ENCODE results near the gene AAMDC. TPM values are rescaled to one million over a fixed set of nuclear protein-coding genes. Genes with fewer than 3 reads are reported as not detected.
"Not testable (repeated sequence)": the region's sequence is repeated elsewhere in the genome, so short reads cannot be mapped to it uniquely, and the experiment has no call there.

The AAMDC gene
- total RNA-seq, 1 experiment from 2014 or later, result 15.7 TPM

DNA sequence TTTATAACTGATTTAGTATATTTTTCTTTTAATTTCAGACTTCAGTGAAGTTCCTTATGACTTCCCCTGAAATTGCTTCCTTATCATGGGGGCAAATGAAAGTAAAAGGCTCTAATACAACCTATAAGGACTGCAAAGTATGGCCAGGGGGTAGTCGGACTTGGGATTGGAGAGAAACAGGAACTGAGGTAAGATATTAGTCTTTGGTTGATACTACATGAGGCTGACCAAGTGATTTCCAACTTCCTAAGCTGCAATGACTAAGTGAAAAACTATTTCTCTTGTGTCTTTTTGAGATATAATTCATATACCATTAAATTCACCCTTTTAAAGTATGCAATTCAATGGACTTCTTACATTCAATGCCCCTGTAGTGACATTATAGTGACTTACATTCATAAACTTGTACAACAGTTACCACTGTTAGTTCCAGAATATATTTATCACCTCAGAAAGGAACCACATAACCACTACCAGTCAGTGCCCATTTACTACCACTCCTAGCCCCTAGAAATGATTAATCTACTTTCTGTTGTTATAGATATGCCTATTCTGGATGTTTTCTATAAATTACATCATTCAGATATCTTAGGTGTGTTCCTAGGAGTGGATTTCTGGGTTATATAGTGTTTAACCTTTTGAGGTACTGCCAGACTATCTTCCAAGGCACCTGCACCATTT lies 21.6 kb downstream of the AAMDC start:
- ChIA-PET POLR2A (ENCODE audit: low non-redundant PET) (no interaction called here), CTCF (no interaction called here)
- Histone ChIP-seq H3K4me3 (ENCODE audit: low read depth, low read length, poor library complexity, severe bottlenecking) (no peak overlapping the region), H3K4me1 (ENCODE audit: insufficient read depth, low read length, poor library complexity, severe bottlenecking) (no peaks in the 10 kb centered on the region), H3K9me3 (ENCODE audit: low read depth, low read length, poor library complexity, severe bottlenecking) (no peaks in the 10 kb centered on the region), H3K27me3 (replicated peaks; ENCODE audit: insufficient read depth, low read depth, low read length, poor library complexity) (no peaks in the 10 kb centered on the region), H3K36me3 (ENCODE audit: insufficient read depth, low read length, poor library complexity, severe bottlenecking) (no peaks in the 10 kb centered on the region), H3K27ac (ENCODE audit: low read depth, low read length, poor library complexity, severe bottlenecking) (no peak overlapping the region)
- no peak for DNase-seq (ENCODE audit: low spot score)
- BruUV-seq (replicated peaks), result no TSS peak
- intact Hi-C loops (cut with micrococcal nuclease; ENCODE audit: unreplicated experiment), result no loop called here
- TF ChIP-seq, protein P1, sequence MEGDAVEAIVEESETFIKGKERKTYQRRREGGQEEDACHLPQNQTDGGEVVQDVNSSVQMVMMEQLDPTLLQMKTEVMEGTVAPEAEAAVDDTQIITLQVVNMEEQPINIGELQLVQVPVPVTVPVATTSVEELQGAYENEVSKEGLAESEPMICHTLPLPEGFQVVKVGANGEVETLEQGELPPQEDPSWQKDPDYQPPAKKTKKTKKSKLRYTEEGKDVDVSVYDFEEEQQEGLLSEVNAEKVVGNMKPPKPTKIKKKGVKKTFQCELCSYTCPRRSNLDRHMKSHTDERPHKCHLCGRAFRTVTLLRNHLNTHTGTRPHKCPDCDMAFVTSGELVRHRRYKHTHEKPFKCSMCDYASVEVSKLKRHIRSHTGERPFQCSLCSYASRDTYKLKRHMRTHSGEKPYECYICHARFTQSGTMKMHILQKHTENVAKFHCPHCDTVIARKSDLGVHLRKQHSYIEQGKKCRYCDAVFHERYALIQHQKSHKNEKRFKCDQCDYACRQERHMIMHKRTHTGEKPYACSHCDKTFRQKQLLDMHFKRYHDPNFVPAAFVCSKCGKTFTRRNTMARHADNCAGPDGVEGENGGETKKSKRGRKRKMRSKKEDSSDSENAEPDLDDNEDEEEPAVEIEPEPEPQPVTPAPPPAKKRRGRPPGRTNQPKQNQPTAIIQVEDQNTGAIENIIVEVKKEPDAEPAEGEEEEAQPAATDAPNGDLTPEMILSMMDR (conservative IDR thresholded peaks at IDR 0.05; ENCODE audit: low read depth, low read length), result no peak
- TF ChIP-seq EZH2 (IDR thresholded peaks at IDR 0.05; ENCODE audit: borderline replicate concordance, low read depth, low read length, poor library complexity, severe bottlenecking), result no peak

DNA sequence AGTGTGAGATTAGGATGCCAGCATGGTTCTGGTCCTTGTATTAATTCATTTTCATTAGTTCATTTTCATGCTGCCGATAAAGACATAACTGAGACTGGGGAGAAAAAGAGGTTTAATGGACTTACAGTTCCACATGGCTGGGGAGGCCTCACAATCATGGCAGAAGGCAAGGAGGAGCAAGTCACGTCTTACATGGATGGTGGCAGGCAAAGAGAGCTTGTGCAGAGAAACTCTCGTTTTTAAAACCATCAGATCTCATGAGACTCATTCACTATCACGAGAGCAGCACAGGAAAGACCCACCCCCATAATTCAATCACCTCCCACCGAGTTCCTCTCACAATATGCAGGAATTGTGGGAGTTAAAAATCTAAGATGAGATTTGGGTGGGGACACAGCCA lies 22.8 kb downstream of the AAMDC start:
- POLR2A ChIA-PET (ENCODE audit: low non-redundant PET); H3K36me3 ChIP-seq (ENCODE audit: insufficient read depth, low read length, poor library complexity, severe bottlenecking); H3K4me1 ChIP-seq (ENCODE audit: insufficient read depth, low read length, poor library complexity, severe bottlenecking); DNase-seq (ENCODE audit: low spot score); BruUV-seq (replicated peaks); CTCF ChIA-PET; H3K4me3 ChIP-seq (ENCODE audit: low read depth, low read length, poor library complexity, severe bottlenecking); H3K27ac ChIP-seq (ENCODE audit: low read depth, low read length, poor library complexity, severe bottlenecking); H3K9me3 ChIP-seq (ENCODE audit: low read depth, low read length, poor library complexity, severe bottlenecking); H3K27me3 ChIP-seq (replicated peaks; ENCODE audit: insufficient read depth, low read depth, low read length, poor library complexity); intact Hi-C loops (cut with micrococcal nuclease; ENCODE audit: unreplicated experiment): not testable (repeated sequence)

DNA sequence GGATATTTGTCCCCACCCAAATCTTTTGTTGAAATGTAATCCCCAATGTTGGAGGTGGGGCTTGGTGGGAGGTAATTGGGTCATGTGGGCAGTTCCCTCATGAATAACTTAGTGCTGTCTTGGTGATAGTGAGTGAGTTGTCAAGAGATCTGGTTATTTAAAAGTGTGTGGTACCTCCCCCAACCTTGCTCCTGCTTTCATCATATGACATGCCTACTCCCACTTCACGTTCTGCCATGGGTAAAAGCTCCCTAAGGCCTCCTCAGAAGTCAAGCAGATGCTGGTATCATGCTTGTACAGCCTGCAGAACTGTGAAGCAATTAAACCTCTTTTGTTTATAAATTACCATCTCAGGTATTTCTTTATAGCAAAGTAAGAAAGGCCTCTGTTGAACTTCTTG lies 30.6 kb downstream of the AAMDC start:
- DNase-seq (ENCODE audit: low spot score), result no peak
- H3K27ac ChIP-seq (ENCODE audit: low read depth, low read length, poor library complexity, severe bottlenecking), result no peak overlapping the region
- intact Hi-C loops (cut with micrococcal nuclease; ENCODE audit: unreplicated experiment), result no loop called here
- no TSS peak for BruUV-seq (replicated peaks)
- H3K27me3 ChIP-seq (replicated peaks; ENCODE audit: insufficient read depth, low read depth, low read length, poor library complexity), result no peaks in the 10 kb centered on the region
- no peaks in the 10 kb centered on the region for H3K36me3 ChIP-seq (ENCODE audit: insufficient read depth, low read length, poor library complexity, severe bottlenecking)
- H3K4me3 ChIP-seq (ENCODE audit: low read depth, low read length, poor library complexity, severe bottlenecking), result no peak overlapping the region
- ChIA-PET POLR2A (ENCODE audit: low non-redundant PET) (no interaction called here), CTCF (no interaction called here)
- H3K9me3 ChIP-seq (ENCODE audit: low read depth, low read length, poor library complexity, severe bottlenecking), result peaks cover 17% of the 10 kb centered on the region
- H3K4me1 ChIP-seq (ENCODE audit: insufficient read depth, low read length, poor library complexity, severe bottlenecking), result no peaks in the 10 kb centered on the region
- TF ChIP-seq, protein P1 (conservative IDR thresholded peaks at IDR 0.05; ENCODE audit: low read depth, low read length), result no peak
- no peak for TF ChIP-seq EZH2 (IDR thresholded peaks at IDR 0.05; ENCODE audit: borderline replicate concordance, low read depth, low read length, poor library complexity, severe bottlenecking)

DNA sequence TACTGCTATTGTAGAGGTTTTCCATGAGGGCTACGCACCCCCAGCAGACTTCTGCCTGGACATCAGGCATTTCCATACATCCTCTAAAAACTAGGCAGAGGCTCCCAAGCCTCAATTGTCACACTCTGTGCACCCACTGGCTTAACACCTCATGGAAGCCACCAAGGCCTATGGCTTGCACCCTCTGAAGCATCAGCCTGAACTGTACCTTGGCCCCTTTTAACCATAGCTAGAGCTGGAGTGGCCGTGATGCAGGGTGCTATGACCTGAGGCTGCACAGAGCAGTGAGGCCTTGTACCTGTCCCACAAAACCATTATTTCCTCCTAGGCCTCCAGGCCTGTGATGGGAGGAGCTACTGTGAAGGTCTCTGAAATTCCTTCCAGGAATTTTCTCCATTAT lies 33.9 kb downstream of the AAMDC start:
- Histone ChIP-seq H3K36me3 (ENCODE audit: insufficient read depth, low read length, poor library complexity, severe bottlenecking) (no peaks in the 10 kb centered on the region), H3K27ac (ENCODE audit: low read depth, low read length, poor library complexity, severe bottlenecking) (no peak overlapping the region), H3K4me1 (ENCODE audit: insufficient read depth, low read length, poor library complexity, severe bottlenecking) (no peaks in the 10 kb centered on the region), H3K27me3 (replicated peaks; ENCODE audit: insufficient read depth, low read depth, low read length, poor library complexity) (no peaks in the 10 kb centered on the region), H3K9me3 (ENCODE audit: low read depth, low read length, poor library complexity, severe bottlenecking) (peaks cover 17% of the 10 kb centered on the region), H3K4me3 (ENCODE audit: low read depth, low read length, poor library complexity, severe bottlenecking) (no peak overlapping the region)
- ChIA-PET CTCF (no interaction called here), POLR2A (ENCODE audit: low non-redundant PET) (no interaction called here)
- no peak for TF ChIP-seq EZH2 (IDR thresholded peaks at IDR 0.05; ENCODE audit: borderline replicate concordance, low read depth, low read length, poor library complexity, severe bottlenecking)
- TF ChIP-seq, protein P1 (conservative IDR thresholded peaks at IDR 0.05; ENCODE audit: low read depth, low read length), result no peak
- no peak for DNase-seq (ENCODE audit: low spot score)
- intact Hi-C loops (cut with micrococcal nuclease; ENCODE audit: unreplicated experiment), result no loop called here
- BruUV-seq (replicated peaks), result no TSS peak

DNA sequence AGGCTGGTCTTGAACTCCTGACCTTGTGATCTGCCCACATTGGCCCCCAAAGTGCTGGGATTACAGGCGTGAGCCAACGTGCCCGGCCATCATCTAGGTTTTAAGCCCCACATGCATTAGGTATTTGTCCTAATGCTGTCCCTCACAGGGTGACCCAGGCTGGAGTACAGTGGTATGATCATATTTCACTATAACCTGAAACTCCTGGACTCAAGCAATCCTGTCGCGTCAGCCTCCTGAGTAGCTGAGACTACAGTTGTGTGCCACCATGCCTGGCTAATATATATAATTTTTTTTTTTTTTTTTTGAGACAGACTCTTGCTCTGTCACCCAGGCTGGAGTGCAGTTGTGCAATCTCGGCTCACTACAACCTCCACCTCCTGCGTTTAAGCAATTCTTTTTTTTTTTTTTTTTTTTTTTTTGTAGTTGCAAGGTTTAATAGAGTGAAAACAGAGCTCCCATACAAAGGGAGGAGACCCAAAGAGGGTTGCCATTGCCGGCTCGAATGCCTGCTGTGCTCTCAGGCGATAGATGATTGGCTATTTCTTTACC lies 37.0 kb downstream of the AAMDC start:
- intact Hi-C loops (cut with micrococcal nuclease; ENCODE audit: unreplicated experiment); H3K27ac ChIP-seq (ENCODE audit: low read depth, low read length, poor library complexity, severe bottlenecking); DNase-seq (ENCODE audit: low spot score); CTCF ChIA-PET; H3K4me1 ChIP-seq (ENCODE audit: insufficient read depth, low read length, poor library complexity, severe bottlenecking); H3K4me3 ChIP-seq (ENCODE audit: low read depth, low read length, poor library complexity, severe bottlenecking); H3K36me3 ChIP-seq (ENCODE audit: insufficient read depth, low read length, poor library complexity, severe bottlenecking); BruUV-seq (replicated peaks); H3K27me3 ChIP-seq (replicated peaks; ENCODE audit: insufficient read depth, low read depth, low read length, poor library complexity): not testable (repeated sequence)
- POLR2A ChIA-PET (ENCODE audit: low non-redundant PET), result interaction anchor here (0.7 kb wide), 1 partner anchor 1706 kb away, joined by 11 read pairs; no protein-coding TSS in a partner anchor
- H3K9me3 ChIP-seq (ENCODE audit: low read depth, low read length, poor library complexity, severe bottlenecking), result peaks cover 17% of the 10 kb centered on the region
